ENCODE measurements around the gene ARL14EPL. TPM values are rescaled to one million over a fixed set of nuclear protein-coding genes. Genes with fewer than 3 reads are reported as not detected.
A peak's percentile ranks its signal among the peaks of the same experiment; 100 is the strongest.

ARL14EPL gene
- total RNA-seq, 1 donor from 2014 or later: not detected

- peak; percentile 4 for DNase-seq (ENCODE audit: low read depth)
- no peak for FAIRE-seq
- no peaks in the 10 kb centered on the region for H3K27me3 ChIP-seq (ENCODE audit: control insufficient read depth, insufficient read depth, low read length)
- TF ChIP-seq, protein P1, sequence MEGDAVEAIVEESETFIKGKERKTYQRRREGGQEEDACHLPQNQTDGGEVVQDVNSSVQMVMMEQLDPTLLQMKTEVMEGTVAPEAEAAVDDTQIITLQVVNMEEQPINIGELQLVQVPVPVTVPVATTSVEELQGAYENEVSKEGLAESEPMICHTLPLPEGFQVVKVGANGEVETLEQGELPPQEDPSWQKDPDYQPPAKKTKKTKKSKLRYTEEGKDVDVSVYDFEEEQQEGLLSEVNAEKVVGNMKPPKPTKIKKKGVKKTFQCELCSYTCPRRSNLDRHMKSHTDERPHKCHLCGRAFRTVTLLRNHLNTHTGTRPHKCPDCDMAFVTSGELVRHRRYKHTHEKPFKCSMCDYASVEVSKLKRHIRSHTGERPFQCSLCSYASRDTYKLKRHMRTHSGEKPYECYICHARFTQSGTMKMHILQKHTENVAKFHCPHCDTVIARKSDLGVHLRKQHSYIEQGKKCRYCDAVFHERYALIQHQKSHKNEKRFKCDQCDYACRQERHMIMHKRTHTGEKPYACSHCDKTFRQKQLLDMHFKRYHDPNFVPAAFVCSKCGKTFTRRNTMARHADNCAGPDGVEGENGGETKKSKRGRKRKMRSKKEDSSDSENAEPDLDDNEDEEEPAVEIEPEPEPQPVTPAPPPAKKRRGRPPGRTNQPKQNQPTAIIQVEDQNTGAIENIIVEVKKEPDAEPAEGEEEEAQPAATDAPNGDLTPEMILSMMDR (IDR thresholded peaks at IDR 0.05; ENCODE audit: insufficient read depth, low read length, severe bottlenecking): no peak
- no peak overlapping the region for H3K4me3 ChIP-seq (ENCODE audit: low read depth, low read length)
- no peaks in the 10 kb centered on the region for H3K36me3 ChIP-seq (ENCODE audit: control insufficient read depth, insufficient read depth, low read length)
Observed at GRCh38 chr5:116046261-116046660, 14.0 kb downstream of the ARL14EPL start.

GRCh38 chr5:116046823-116047222 is 14.6 kb downstream of the ARL14EPL start:
- H3K4me3 ChIP-seq (ENCODE audit: low read depth, low read length): no peak overlapping the region
- TF ChIP-seq, protein P1 (IDR thresholded peaks at IDR 0.05; ENCODE audit: insufficient read depth, low read length, severe bottlenecking): no peak
- no peaks in the 10 kb centered on the region for H3K36me3 ChIP-seq (ENCODE audit: control insufficient read depth, insufficient read depth, low read length)
- H3K27me3 ChIP-seq (ENCODE audit: control insufficient read depth, insufficient read depth, low read length): no peaks in the 10 kb centered on the region
- FAIRE-seq (no peak), DNase-seq (ENCODE audit: low read depth) (no peak)

- DNase-seq (ENCODE audit: low read depth) (no peak), FAIRE-seq (no peak)
- no peaks in the 10 kb centered on the region for H3K27me3 ChIP-seq (ENCODE audit: control insufficient read depth, insufficient read depth, low read length)
- H3K4me3 ChIP-seq (ENCODE audit: low read depth, low read length): no peak overlapping the region
- TF ChIP-seq, protein P1 (IDR thresholded peaks at IDR 0.05; ENCODE audit: insufficient read depth, low read length, severe bottlenecking): no peak
- H3K36me3 ChIP-seq (ENCODE audit: control insufficient read depth, insufficient read depth, low read length): no peaks in the 10 kb centered on the region
Observed at GRCh38 chr5:116058346-116058936, 26.2 kb downstream of the ARL14EPL start.

GRCh38 chr5:116062352-116062751 is 30.1 kb downstream of the ARL14EPL start:
- TF ChIP-seq, protein P1 (IDR thresholded peaks at IDR 0.05; ENCODE audit: insufficient read depth, low read length, severe bottlenecking): no peak
- FAIRE-seq (no peak), DNase-seq (ENCODE audit: low read depth) (no peak)

GRCh38 chr5:116063950-116064349 is 31.7 kb downstream of the ARL14EPL start:
- Histone ChIP-seq H3K4me3 (ENCODE audit: low read depth, low read length) (no peak overlapping the region), H3K27me3 (ENCODE audit: control insufficient read depth, insufficient read depth, low read length) (no peaks in the 10 kb centered on the region), H3K36me3 (ENCODE audit: control insufficient read depth, insufficient read depth, low read length) (no peaks in the 10 kb centered on the region)
- TF ChIP-seq, protein P1 (IDR thresholded peaks at IDR 0.05; ENCODE audit: insufficient read depth, low read length, severe bottlenecking): no peak
- no peak for DNase-seq (ENCODE audit: low read depth)
- no peak for FAIRE-seq

More at GRCh38 chr5:116062352-116062751, 30.1 kb downstream of the ARL14EPL start:
- no peak overlapping the region for H3K4me3 ChIP-seq (ENCODE audit: low read depth, low read length)
- H3K36me3 ChIP-seq (ENCODE audit: control insufficient read depth, insufficient read depth, low read length): no peaks in the 10 kb centered on the region
- H3K27me3 ChIP-seq (ENCODE audit: control insufficient read depth, insufficient read depth, low read length): no peaks in the 10 kb centered on the region

Data from bronchial epithelial cell (primary cell).